ENCODE data around the gene LDLRAD2. TPM values are rescaled to one million over a fixed set of nuclear protein-coding genes. Genes with fewer than 3 reads are reported as not detected.

Gene LDLRAD2
- total RNA-seq, 1 donor from 2014 or later = 0.14 TPM

GRCh38 chr1:21848524-21849174 is 36.6 kb downstream of the LDLRAD2 start:
- Histone ChIP-seq H3K9me3 (ENCODE audit: insufficient read depth, low read depth, low read length) (no peaks in the 10 kb centered on the region), H2AFZ (ENCODE audit: low read depth, low read length) (no peak overlapping the region), H3K4me3 (ENCODE audit: insufficient read depth, low read depth, low read length) (no peak overlapping the region), H3K27me3 (ENCODE audit: insufficient read depth, low read length) (no peaks in the 10 kb centered on the region), H3K79me2 (ENCODE audit: insufficient read depth, low read length) (no peaks in the 10 kb centered on the region), H3K27ac (ENCODE audit: low read depth, low read length) (no peak overlapping the region), H3K4me2 (ENCODE audit: low read length) (no peak overlapping the region), H3K36me3 (ENCODE audit: insufficient read depth, low read length) (peaks cover 5% of the 10 kb centered on the region), H3K4me1 (ENCODE audit: insufficient read depth, low read length) (no peaks in the 10 kb centered on the region), H3K9ac (ENCODE audit: low read length) (no peak overlapping the region), H4K20me1 (ENCODE audit: insufficient read depth, low read length) (peaks cover 3% of the 10 kb centered on the region)
- Mint-ChIP-seq H3K27ac (ENCODE audit: unreplicated experiment) (no peak overlapping the region), H3K36me3 (ENCODE audit: low read depth, unreplicated experiment) (peaks cover 18% of the 10 kb centered on the region), H3K4me3 (ENCODE audit: unreplicated experiment) (no peak overlapping the region), H3K9me3 (ENCODE audit: unreplicated experiment) (no peaks in the 10 kb centered on the region), H3K4me1 (ENCODE audit: low read depth, unreplicated experiment) (no peaks in the 10 kb centered on the region), H3K27me3 (ENCODE audit: low read depth, unreplicated experiment) (no peaks in the 10 kb centered on the region)
- no peak for TF ChIP-seq EZH2 (IDR thresholded peaks at IDR 0.05; ENCODE audit: insufficient read depth, low read length)
- TF ChIP-seq, protein P1, sequence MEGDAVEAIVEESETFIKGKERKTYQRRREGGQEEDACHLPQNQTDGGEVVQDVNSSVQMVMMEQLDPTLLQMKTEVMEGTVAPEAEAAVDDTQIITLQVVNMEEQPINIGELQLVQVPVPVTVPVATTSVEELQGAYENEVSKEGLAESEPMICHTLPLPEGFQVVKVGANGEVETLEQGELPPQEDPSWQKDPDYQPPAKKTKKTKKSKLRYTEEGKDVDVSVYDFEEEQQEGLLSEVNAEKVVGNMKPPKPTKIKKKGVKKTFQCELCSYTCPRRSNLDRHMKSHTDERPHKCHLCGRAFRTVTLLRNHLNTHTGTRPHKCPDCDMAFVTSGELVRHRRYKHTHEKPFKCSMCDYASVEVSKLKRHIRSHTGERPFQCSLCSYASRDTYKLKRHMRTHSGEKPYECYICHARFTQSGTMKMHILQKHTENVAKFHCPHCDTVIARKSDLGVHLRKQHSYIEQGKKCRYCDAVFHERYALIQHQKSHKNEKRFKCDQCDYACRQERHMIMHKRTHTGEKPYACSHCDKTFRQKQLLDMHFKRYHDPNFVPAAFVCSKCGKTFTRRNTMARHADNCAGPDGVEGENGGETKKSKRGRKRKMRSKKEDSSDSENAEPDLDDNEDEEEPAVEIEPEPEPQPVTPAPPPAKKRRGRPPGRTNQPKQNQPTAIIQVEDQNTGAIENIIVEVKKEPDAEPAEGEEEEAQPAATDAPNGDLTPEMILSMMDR (IDR thresholded peaks at IDR 0.05; ENCODE audit: insufficient read depth, low read depth, low read length) = no peak
- DNase-seq (ENCODE audit: low read depth) (no peak), FAIRE-seq (no peak)

DNA sequence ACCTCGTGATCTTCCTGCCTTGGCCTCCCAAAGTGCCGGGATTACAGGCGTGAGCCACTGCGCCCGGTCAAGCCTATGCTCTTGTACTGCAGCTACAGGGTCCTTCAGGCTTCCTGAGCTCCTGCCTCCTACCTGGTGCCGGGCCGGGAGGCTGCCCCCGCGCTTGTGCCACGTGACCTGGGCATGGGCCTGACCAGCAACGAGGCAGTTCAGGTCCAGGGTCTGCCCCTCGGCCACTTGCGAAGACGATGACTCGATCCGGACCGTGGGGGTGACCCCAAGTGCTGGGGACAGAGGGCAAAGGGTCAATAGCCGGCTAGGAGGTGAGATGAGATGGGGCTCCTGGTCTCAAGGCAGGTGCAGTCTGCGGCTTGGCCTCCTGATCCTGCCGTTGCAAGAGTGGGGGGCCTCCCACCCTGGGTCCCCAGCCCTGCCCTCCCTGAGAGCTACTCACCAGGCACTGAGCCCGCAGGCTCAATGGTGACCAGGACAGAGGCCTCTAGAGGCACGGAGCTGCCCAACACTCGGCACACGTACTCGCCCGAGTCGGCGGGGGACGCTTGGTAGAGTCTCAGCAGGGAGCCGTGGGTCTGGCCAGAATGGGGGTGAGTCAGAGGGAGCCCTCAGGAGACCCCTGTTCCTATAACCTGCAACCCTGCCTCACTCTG is 38.0 kb downstream of the LDLRAD2 start:
- Histone ChIP-seq H3K79me2 (ENCODE audit: insufficient read depth, low read length) (no peaks in the 10 kb centered on the region), H3K27me3 (ENCODE audit: insufficient read depth, low read length) (no peaks in the 10 kb centered on the region), H3K4me1 (ENCODE audit: insufficient read depth, low read length) (no peaks in the 10 kb centered on the region), H3K9ac (ENCODE audit: low read length) (no peak overlapping the region), H4K20me1 (ENCODE audit: insufficient read depth, low read length) (peaks cover 3% of the 10 kb centered on the region), H3K27ac (ENCODE audit: low read depth, low read length) (no peak overlapping the region), H3K9me3 (ENCODE audit: insufficient read depth, low read depth, low read length) (no peaks in the 10 kb centered on the region), H3K4me3 (ENCODE audit: insufficient read depth, low read depth, low read length) (no peak overlapping the region), H2AFZ (ENCODE audit: low read depth, low read length) (no peak overlapping the region), H3K36me3 (ENCODE audit: insufficient read depth, low read length) (peaks cover 5% of the 10 kb centered on the region), H3K4me2 (ENCODE audit: low read length) (no peak overlapping the region)
- no peaks in the 10 kb centered on the region for H3K9me3 Mint-ChIP-seq (ENCODE audit: unreplicated experiment)
- H3K27me3 Mint-ChIP-seq (ENCODE audit: low read depth, unreplicated experiment) = no peaks in the 10 kb centered on the region
- no peak overlapping the region for H3K27ac Mint-ChIP-seq (ENCODE audit: unreplicated experiment)
- no peak for DNase-seq (ENCODE audit: low read depth)
- no peak overlapping the region for H3K4me3 Mint-ChIP-seq (ENCODE audit: unreplicated experiment)
- no peak for FAIRE-seq
- H3K4me1 Mint-ChIP-seq (ENCODE audit: low read depth, unreplicated experiment) = no peaks in the 10 kb centered on the region
- H3K36me3 Mint-ChIP-seq (ENCODE audit: low read depth, unreplicated experiment) = peaks cover 14% of the 10 kb centered on the region
- no peak for TF ChIP-seq EZH2 (IDR thresholded peaks at IDR 0.05; ENCODE audit: insufficient read depth, low read length)
- TF ChIP-seq, protein P1 (IDR thresholded peaks at IDR 0.05; ENCODE audit: insufficient read depth, low read depth, low read length) = no peak
